ENCODE results near the gene CDK14. TPM values are rescaled to one million over a fixed set of nuclear protein-coding genes. Genes with fewer than 3 reads are reported as not detected.

Gene CDK14
- total and polyA plus RNA-seq, 2 donors (not counting 3 experiments of a cell fraction or from before 2014, with no cell fraction given): 5.5 to 34.2 TPM

- H3K9me1 ChIP-seq (replicated peaks; ENCODE audit: control insufficient read depth, extremely low read depth, insufficient read depth, low read length): no peaks in the 10 kb centered on the region
- no TSS peak for BruUV-seq (replicated peaks)
- ChIA-PET CTCF (no interaction called here), POLR2A (no interaction called here)
- no peak for FAIRE-seq
- H3K9ac ChIP-seq (replicated peaks; ENCODE audit: extremely low read depth, insufficient read depth, low read length): no peak overlapping the region
- H3K27ac ChIP-seq (ENCODE audit: insufficient read depth, low read depth, low read length): no peak overlapping the region
- dilution Hi-C loops (cut with MboI; ENCODE audit: extremely low pct_ligation_motif_present, low sequenced_read_pairs) (no loop called here), intact Hi-C loops (cut with micrococcal nuclease) (no loop called here)
- H3K4me3 ChIP-seq (replicated peaks in 1 of 3; ENCODE audit: insufficient read depth in 1 of 3, low read depth in 1 of 3, low read length in 3 of 3): no peak overlapping the region
- TF ChIP-seq, protein P1, sequence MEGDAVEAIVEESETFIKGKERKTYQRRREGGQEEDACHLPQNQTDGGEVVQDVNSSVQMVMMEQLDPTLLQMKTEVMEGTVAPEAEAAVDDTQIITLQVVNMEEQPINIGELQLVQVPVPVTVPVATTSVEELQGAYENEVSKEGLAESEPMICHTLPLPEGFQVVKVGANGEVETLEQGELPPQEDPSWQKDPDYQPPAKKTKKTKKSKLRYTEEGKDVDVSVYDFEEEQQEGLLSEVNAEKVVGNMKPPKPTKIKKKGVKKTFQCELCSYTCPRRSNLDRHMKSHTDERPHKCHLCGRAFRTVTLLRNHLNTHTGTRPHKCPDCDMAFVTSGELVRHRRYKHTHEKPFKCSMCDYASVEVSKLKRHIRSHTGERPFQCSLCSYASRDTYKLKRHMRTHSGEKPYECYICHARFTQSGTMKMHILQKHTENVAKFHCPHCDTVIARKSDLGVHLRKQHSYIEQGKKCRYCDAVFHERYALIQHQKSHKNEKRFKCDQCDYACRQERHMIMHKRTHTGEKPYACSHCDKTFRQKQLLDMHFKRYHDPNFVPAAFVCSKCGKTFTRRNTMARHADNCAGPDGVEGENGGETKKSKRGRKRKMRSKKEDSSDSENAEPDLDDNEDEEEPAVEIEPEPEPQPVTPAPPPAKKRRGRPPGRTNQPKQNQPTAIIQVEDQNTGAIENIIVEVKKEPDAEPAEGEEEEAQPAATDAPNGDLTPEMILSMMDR (IDR thresholded peaks at IDR 0.05; ENCODE audit: extremely low read depth in 1 of 2, insufficient read depth in 1 of 2, low read depth in 1 of 2, low read length in 2 of 2): no peak
- TF ChIP-seq JUN (IDR thresholded peaks at IDR 0.05; ENCODE audit: borderline replicate concordance, insufficient read depth, insufficient read length, low read depth): no peak
- TF ChIP-seq GATA2 (IDR thresholded peaks at IDR 0.05; ENCODE audit: insufficient read depth, insufficient read length, low read depth, low read length): no peak
- no peak for TF ChIP-seq POLR2A (IDR thresholded peaks at IDR 0.05; ENCODE audit: low read depth, low read length)
- no peak for TF ChIP-seq POLR2AphosphoS5 (IDR thresholded peaks at IDR 0.05; ENCODE audit: insufficient read depth, low read depth, low read length)
- TF ChIP-seq MAX (IDR thresholded peaks at IDR 0.05; ENCODE audit: insufficient read depth, insufficient read length): no peak
- TF ChIP-seq MYC (IDR thresholded peaks at IDR 0.05; ENCODE audit: low read depth, low read length): no peak
- no peak for TF ChIP-seq FOS (IDR thresholded peaks at IDR 0.05; ENCODE audit: borderline replicate concordance, insufficient read depth, low read length)
- no peak for TF ChIP-seq EZH2 (IDR thresholded peaks at IDR 0.05; ENCODE audit: borderline replicate concordance, low read depth, low read length, severe bottlenecking)
- H4K20me1 ChIP-seq (replicated peaks; ENCODE audit: control insufficient read depth, extremely low read depth, insufficient read depth, low read length): no peaks in the 10 kb centered on the region
- no peaks in the 10 kb centered on the region for H3K27me3 ChIP-seq (ENCODE audit: control insufficient read depth in 2 of 2, insufficient read depth in 2 of 2, low read length in 2 of 2)
- no peak for DNase-seq (ENCODE audit: low read depth, low spot score)
- H3K36me3 ChIP-seq (ENCODE audit: control insufficient read depth in 2 of 2, extremely low read depth in 1 of 2, insufficient read depth in 2 of 2, low read length in 2 of 2): no peaks in the 10 kb centered on the region
- no peak overlapping the region for H3K4me2 ChIP-seq (ENCODE audit: insufficient read depth, low read length)
- H3K4me1 ChIP-seq (ENCODE audit: control insufficient read depth, extremely low read depth, insufficient read depth, low read length): no peaks in the 10 kb centered on the region
- no peak overlapping the region for H2AFZ ChIP-seq (ENCODE audit: low read depth, low read length)
- H3K9me3 ChIP-seq (replicated peaks; ENCODE audit: control insufficient read depth, insufficient read depth, low read length): no peaks in the 10 kb centered on the region
- H3K79me2 ChIP-seq (ENCODE audit: control insufficient read depth, insufficient read depth, low read length): no peaks in the 10 kb centered on the region
Observed at GRCh38 chr7:91137153-91137787, 541.1 kb downstream of the CDK14 start.
